ENCODE data around the gene SERPINA1.

SERPINA1 gene

DNA sequence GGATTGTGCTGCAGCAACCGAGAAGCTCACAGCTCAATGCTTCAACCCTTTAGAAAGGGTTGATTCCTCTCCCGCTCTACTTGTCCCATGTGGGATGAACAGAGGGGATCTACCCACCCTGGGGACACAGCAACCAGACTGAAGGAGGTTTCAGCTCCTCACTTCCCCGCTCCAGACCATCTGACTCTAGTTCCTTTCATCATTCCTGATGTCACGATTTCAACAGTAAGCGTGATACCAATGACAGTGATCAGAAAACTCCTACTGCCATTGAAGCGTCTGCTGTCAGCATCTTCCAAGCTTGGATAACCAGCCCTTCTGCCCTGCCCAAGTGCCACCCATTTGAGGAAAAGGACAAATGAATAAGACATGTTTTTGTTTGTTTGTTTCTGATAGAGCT lies 14.3 kb downstream of the SERPINA1 start:
- H2AFZ ChIP-seq (ENCODE audit: low read depth, low read length) = no peak overlapping the region
- H3K27ac ChIP-seq (ENCODE audit: low read length) = no peak overlapping the region

DNA sequence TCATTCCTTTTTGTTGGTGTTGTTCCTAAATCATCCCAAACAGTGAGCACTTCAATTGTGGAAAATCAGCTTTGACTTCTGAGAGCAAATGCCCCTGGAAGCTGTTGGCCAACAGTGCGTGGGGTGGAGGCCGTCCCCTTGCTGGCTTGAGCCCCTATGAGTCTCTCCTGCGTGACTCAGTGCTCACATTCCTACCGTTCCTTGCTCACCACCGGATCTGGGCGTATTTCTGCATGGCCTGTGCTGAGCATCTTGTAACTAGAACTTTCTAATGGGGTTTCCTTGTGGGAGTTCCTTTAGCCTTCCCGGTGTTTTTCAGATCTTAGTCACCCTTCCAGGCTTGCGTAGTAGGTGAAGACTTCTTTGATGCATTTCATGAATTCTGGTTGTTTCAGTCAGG lies 14.7 kb downstream of the SERPINA1 start:
- no peak overlapping the region for H2AFZ ChIP-seq (ENCODE audit: low read depth, low read length)
- no peaks in the 10 kb centered on the region for H3K79me2 ChIP-seq (ENCODE audit: insufficient read depth, low read length)
- H4K20me1 ChIP-seq (ENCODE audit: insufficient read depth, low read length) = no peaks in the 10 kb centered on the region
- no peak for ATAC-seq (ENCODE audit: insufficient read depth, low read depth)
- TF ChIP-seq, protein P1, sequence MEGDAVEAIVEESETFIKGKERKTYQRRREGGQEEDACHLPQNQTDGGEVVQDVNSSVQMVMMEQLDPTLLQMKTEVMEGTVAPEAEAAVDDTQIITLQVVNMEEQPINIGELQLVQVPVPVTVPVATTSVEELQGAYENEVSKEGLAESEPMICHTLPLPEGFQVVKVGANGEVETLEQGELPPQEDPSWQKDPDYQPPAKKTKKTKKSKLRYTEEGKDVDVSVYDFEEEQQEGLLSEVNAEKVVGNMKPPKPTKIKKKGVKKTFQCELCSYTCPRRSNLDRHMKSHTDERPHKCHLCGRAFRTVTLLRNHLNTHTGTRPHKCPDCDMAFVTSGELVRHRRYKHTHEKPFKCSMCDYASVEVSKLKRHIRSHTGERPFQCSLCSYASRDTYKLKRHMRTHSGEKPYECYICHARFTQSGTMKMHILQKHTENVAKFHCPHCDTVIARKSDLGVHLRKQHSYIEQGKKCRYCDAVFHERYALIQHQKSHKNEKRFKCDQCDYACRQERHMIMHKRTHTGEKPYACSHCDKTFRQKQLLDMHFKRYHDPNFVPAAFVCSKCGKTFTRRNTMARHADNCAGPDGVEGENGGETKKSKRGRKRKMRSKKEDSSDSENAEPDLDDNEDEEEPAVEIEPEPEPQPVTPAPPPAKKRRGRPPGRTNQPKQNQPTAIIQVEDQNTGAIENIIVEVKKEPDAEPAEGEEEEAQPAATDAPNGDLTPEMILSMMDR (IDR thresholded peaks at IDR 0.05; ENCODE audit: borderline replicate concordance, extremely low read depth, low read length, poor library complexity, severe bottlenecking) = no peak
- TF ChIP-seq EZH2 (IDR thresholded peaks at IDR 0.05; ENCODE audit: borderline replicate concordance, low read depth, low read length, severe bottlenecking) = no peak
- no peak overlapping the region for H3K9ac ChIP-seq (ENCODE audit: low read depth, low read length)
- H3K4me3 ChIP-seq (ENCODE audit: low read depth in 1 of 2, low read length in 2 of 2) = no peak overlapping the region
- H3K9me3 ChIP-seq (ENCODE audit: insufficient read depth, low read length, severe bottlenecking) = no peaks in the 10 kb centered on the region
- H3K27me3 ChIP-seq (ENCODE audit: insufficient read depth, low read length, poor library complexity) = peaks cover 8% of the 10 kb centered on the region
- H3K27ac ChIP-seq (ENCODE audit: low read length) = no peak overlapping the region
- no peaks in the 10 kb centered on the region for H3K4me1 ChIP-seq (ENCODE audit: insufficient read depth, low read length)
- H3K4me2 ChIP-seq (ENCODE audit: insufficient read depth, low read length) = no peak overlapping the region
- no peak for DNase-seq
- no peaks in the 10 kb centered on the region for H3K36me3 ChIP-seq (ENCODE audit: insufficient read depth, low read length)

More for the DNA sequence above, 14.3 kb downstream of the SERPINA1 start:
- H3K4me3 ChIP-seq (ENCODE audit: low read depth in 1 of 2, low read length in 2 of 2) = no peak overlapping the region
- no peaks in the 10 kb centered on the region for H3K9me3 ChIP-seq (ENCODE audit: insufficient read depth, low read length, severe bottlenecking)
- no peak for DNase-seq
- ATAC-seq (ENCODE audit: insufficient read depth, low read depth) = no peak
- H4K20me1 ChIP-seq (ENCODE audit: insufficient read depth, low read length) = no peaks in the 10 kb centered on the region
- peaks cover 8% of the 10 kb centered on the region for H3K27me3 ChIP-seq (ENCODE audit: insufficient read depth, low read length, poor library complexity)
- H3K79me2 ChIP-seq (ENCODE audit: insufficient read depth, low read length) = no peaks in the 10 kb centered on the region
- TF ChIP-seq, protein P1 (IDR thresholded peaks at IDR 0.05; ENCODE audit: borderline replicate concordance, extremely low read depth, low read length, poor library complexity, severe bottlenecking) = no peak
- TF ChIP-seq EZH2 (IDR thresholded peaks at IDR 0.05; ENCODE audit: borderline replicate concordance, low read depth, low read length, severe bottlenecking) = no peak
- no peak overlapping the region for H3K9ac ChIP-seq (ENCODE audit: low read depth, low read length)
- no peak overlapping the region for H3K4me2 ChIP-seq (ENCODE audit: insufficient read depth, low read length)
- H3K4me1 ChIP-seq (ENCODE audit: insufficient read depth, low read length) = no peaks in the 10 kb centered on the region
- H3K36me3 ChIP-seq (ENCODE audit: insufficient read depth, low read length) = no peaks in the 10 kb centered on the region

DNA sequence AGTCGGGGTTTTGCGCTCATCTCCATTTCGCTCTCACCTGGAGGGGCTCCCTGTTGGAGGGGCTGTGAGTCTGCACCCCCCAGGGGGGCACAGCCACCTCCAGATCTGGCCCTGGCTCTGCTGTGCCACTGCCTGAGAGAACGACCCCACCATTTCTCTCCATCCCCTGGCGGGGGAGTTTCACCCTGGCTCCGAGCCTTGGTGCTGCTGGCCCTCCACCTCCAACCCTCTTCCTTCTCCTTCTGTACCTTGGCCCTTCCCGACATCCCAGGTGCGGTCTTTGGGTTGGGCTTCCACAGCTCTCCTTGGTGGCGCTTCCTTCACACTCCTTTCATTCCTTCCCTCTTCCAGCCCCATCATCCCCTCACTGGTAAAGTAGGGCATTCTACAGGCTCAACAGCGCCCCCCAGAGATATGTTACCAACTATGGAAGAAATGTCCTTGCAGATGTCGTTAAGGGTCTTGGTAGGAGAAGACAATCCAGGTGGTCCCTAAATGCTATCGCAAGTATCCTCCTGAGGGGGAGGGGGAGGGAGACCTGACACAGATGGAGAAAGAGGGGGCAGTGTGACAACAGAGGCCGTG lies 16.3 kb downstream of the SERPINA1 start:
- no peaks in the 10 kb centered on the region for H4K20me1 ChIP-seq (ENCODE audit: insufficient read depth, low read length)
- H3K9ac ChIP-seq (ENCODE audit: low read depth, low read length) = no peak overlapping the region
- no peak overlapping the region for H2AFZ ChIP-seq (ENCODE audit: low read depth, low read length)
- ATAC-seq (ENCODE audit: insufficient read depth, low read depth) = no peak
- no peaks in the 10 kb centered on the region for H3K9me3 ChIP-seq (ENCODE audit: insufficient read depth, low read length, severe bottlenecking)
- no peaks in the 10 kb centered on the region for H3K4me1 ChIP-seq (ENCODE audit: insufficient read depth, low read length)
- DNase-seq = no peak
- H3K27me3 ChIP-seq (ENCODE audit: insufficient read depth, low read length, poor library complexity) = peaks cover 8% of the 10 kb centered on the region
- no peaks in the 10 kb centered on the region for H3K79me2 ChIP-seq (ENCODE audit: insufficient read depth, low read length)
- H3K36me3 ChIP-seq (ENCODE audit: insufficient read depth, low read length) = no peaks in the 10 kb centered on the region
- TF ChIP-seq, protein P1 (IDR thresholded peaks at IDR 0.05; ENCODE audit: borderline replicate concordance, extremely low read depth, low read length, poor library complexity, severe bottlenecking) = peak; percentile 35
- TF ChIP-seq EZH2 (IDR thresholded peaks at IDR 0.05; ENCODE audit: borderline replicate concordance, low read depth, low read length, severe bottlenecking) = no peak
- H3K4me2 ChIP-seq (ENCODE audit: insufficient read depth, low read length) = no peak overlapping the region
- H3K4me3 ChIP-seq (ENCODE audit: low read depth in 1 of 2, low read length in 2 of 2) = no peak overlapping the region
- H3K27ac ChIP-seq (ENCODE audit: low read length) = no peak overlapping the region

All from DND-41 (cell line).